HG02981 (cell line): Measurements from ENCODE around the gene TSPAN4.

Experiments used
- ATAC-seq: cut with Tn5 transposase; IDR thresholded peaks from one replicate; pipeline ENCODE4 v1.9.1; 2021; ENCODE audit warnings: mild to moderate bottlenecking, moderate library complexity; ENCODE audit not compliant: unreplicated experiment

Gene TSPAN4

GRCh38 chr11:848380-848931 lies 5.8 kb downstream of the TSPAN4 start:
- no peak for ATAC-seq

- ATAC-seq: no peak
These were observed 6.6 kb downstream of the TSPAN4 start for GRCh38 chr11:849104-849824.

- no peak for ATAC-seq
These were observed 7.5 kb downstream of the TSPAN4 start for GRCh38 chr11:849951-850774.

DNA sequence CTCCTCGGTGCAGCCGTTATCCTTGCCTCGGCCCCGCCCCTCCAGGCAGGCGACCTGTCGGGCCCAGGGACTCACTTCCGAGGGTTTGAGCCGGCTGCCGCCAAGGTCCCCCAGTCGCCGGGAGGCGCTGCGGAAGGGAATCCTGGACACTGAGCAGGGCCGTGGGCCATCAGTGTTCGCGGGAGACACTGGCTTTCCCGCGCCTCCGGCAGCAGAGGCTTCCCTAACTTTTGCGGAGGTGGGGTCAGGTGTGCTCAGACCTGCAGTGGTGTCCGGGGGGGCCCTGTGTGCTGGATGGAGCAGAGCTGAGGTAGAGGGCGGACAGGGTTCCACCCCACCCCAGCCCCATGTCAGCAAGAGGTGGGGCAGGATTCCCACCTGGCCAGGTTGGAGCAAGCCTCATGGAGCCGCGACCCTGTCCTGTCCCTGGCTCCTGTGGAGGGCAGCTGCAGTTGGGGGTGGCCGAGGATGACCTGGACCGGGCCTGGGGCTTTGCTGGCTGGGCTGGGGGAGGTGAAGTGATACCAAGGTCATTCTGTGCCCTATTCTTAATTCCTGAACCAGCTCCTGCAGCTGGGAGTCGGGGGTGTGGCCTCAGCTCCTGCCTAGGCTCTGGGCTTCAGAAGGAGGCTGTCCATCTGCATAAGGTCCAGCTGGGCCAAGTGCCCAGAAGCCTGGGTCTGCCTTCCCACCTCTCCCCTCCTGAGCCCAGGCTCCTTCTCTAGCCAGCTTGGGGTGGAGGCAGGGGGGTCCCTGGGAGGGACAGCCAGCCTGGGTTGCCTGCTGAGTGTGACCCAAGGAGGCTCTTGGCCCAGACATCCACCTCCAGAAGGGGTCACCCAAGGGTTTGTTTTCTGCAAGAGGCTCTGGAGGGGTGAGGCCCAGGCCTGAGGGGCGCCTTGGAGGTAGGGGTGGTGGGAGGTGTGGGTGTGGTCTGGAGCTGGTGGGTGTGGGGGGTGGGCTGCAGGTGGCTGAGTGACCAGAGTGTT lies 8.4 kb downstream of the TSPAN4 start:
- ATAC-seq: no peak

- no peak for ATAC-seq
These were observed 10.1 kb downstream of the TSPAN4 start for GRCh38 chr11:852762-853161.

GRCh38 chr11:853682-854448 lies 11.2 kb downstream of the TSPAN4 start:
- no peak for ATAC-seq

DNA sequence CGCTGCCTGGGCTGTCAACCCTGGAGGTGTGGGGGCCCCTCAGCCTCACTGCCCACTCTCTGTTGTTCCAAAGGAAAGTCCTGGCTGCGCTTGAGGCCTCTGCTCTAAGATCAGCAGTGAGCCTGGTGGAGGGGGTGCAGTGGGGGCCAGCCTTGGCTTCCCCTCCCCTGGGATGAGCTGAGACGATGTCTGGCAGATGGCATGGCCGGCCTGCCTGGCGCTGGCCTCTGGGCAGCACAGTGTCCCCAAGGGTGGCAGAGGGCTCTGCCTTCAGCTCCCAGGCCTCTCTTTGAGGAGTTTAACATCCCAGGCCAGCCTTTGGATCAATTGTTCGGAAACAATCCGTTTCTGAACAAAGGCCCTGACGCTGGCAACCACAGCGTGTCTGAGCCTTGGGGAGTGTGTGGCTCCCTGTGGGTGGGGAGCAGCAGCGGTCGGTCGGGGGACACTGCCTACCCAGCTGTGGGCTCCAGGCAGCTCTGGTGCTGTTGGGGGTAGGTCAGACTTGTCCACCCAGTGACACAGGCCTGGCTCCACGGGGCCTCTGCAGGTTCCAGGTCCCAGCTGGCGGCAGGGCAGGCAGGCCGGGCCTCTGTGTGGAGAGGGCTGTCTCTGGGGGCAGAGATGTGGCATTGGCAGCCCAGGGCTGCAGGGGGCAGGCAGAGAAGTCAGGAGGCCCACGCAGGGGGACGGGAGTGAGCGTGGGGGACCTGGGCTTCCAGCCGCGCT lies 12.1 kb downstream of the TSPAN4 start:
- ATAC-seq: no peak

DNA sequence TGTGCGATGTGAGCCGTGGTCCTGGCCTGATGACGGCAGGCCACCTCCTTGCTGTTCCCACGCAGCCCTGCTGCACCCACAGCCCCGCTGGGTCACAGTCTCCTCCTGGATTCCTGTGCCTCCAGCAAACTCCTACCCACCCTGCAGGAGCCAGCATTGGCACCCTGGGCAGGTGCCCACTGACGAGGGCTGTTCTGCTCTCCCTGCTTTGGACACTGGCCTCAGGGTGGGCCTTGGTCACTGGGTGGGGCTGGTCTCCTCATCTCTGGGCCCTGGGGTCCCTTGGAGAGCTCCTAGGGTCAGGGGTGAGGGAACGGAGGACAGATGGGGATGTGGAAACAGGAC lies 12.7 kb downstream of the TSPAN4 start:
- no peak for ATAC-seq

DNA sequence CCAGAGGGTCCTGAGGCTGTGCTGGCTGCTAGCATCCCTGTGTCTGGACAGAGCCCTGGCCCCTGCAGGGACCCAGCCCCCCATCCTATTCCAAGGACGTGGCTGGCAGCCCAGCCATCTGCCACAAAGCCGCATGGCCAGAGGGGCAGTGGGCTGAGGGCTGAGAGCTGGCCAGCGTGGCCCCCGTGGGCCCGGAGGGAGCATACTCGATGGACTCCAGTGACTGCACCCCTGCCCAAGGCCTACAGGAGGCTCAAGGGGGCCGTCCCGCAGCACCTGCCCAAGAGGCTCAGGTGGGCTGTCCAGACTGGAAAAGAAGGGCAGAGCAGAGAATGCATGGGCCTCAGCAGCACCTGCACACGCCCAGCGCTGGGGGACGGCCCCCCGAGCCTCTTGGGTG lies 13.1 kb downstream of the TSPAN4 start:
- no peak for ATAC-seq

DNA sequence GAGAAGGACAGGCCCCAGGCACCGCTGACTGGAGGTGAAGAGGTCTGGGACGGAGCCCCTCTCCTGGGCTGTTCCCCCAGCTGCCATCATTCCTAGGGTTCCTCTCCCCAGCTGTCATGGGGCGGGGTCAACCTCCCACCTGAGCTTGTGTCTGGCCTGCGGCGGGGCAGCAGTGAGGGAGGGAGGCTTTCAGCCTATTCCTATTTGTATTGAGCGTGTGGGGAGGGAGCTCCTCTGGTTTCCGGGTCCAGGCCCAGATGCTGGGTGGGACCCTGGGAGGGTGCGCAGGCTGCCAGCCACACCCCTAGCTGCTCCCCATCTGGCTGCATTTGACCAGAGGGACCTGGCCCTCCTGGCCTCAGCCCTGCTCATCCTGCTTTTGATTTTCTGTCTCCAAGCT lies 13.7 kb downstream of the TSPAN4 start:
- ATAC-seq: no peak

DNA sequence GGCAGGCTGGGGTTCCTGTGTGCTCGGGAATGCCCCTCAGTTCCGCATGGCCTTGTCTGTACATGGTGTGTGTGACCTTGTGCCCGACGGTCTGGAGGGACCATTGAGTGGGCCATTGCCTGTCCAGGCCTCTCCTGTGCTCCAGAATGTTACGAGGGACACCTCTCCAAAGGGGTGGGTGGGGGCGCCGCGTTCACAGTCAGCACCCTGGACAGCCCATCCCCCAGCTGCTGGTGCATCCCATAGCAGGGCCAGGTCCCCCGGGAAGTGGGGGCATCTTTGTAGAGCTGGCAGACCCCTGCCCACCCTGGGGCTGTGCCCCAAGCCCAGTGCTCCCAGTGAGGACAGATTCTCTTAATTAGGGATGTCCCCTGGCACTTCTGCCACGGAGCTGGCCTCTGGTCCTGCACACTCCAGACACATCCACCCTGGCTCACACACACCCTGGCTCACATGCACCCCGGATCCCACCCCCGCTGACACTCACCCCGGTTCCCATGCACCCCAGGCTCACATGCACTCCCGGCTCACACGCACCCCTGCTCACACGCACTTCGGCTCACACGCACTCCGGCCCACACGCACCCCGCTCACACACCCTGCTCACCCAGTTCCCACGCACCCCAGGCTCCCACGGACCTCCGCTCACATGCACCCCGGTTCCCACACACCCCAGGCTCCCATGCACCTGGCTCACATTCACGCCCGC lies 15.6 kb downstream of the TSPAN4 start:
- ATAC-seq: no peak

- ATAC-seq: no peak
These were observed 16.2 kb downstream of the TSPAN4 start for GRCh38 chr11:858762-859339.

- no peak for ATAC-seq
These were observed 16.9 kb downstream of the TSPAN4 start for GRCh38 chr11:859394-860131.

DNA sequence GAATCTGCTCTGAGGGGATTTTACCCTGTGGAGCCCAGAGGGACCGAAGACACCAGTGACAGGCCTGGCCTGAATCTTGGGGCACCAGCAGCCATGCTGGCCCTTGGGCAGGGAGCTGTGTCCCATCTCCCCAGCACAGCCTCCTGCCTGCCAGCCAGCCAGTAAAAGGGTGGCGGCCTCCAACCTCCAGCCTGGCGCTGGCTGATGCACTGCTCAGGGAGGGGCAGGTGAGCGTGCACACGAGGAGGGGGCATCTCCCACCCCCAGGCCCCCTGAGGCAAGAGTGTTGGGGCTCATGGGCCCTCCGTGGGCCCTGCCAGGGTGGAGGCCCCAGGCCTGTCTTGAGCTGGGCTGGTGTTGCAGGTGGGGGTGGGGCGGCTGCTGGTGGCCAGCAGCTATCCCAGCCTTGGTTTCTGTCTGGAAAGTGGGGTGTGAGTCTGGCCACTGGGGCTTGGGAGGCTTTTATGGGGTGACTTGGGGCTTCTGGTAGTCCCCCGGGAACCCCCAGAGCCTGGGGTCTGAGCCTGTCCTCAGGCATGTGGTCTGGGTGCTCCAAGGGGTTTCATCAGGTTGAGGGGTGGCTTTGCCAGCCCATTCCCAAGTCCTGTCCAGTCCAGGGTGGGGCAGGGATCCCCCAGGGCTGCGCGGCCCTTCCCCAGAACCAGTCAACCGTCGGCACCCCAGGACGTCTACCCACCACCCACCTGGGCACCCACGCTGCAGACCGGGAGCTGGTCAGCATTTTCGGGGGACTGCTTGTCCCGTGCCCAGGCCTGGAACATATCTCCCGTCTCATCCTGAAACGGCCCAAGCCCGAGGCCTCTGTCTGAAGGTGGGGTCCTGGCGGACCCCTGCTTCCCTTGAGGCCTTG lies 17.8 kb downstream of the TSPAN4 start:
- ATAC-seq: no peak

GRCh38 chr11:861105-861479 lies 18.4 kb downstream of the TSPAN4 start:
- no peak for ATAC-seq

DNA sequence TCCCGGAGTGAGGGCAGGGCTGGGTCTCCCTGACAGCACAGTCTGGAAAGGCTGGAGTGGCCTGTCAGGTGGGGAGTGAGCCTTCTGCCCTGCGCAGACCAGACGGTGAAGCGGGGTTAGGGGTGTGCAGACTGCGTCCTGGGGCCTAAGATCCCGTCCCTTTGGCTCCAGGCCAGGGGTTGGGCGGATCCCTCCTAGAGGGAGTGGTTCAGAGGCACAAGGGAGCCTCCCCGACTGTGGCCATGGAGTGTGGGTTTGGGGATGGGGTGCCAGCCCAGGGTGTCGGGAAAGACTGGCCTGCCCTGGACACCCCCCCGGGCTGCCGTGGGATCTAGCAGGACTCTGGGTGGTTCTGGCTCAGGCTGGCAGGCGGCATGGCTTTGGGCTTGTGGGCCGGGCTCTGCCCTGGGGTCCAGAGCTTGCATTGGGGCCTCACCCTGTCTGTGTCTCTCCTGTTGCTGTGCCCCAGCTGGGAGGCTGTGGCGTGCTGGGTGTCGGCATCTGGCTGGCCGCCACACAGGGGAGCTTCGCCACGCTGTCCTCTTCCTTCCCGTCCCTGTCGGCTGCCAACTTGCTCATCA lies 19.5 kb downstream of the TSPAN4 start:
- ATAC-seq: no peak

GRCh38 chr11:862696-863022 lies 20.0 kb downstream of the TSPAN4 start:
- ATAC-seq: no peak
